Measurements from ENCODE around the gene ANKRD13C.
"Not testable (repeated sequence)": the region's sequence is repeated elsewhere in the genome, so short reads cannot be mapped to it uniquely, and the experiment has no call there.

Gene ANKRD13C

DNA sequence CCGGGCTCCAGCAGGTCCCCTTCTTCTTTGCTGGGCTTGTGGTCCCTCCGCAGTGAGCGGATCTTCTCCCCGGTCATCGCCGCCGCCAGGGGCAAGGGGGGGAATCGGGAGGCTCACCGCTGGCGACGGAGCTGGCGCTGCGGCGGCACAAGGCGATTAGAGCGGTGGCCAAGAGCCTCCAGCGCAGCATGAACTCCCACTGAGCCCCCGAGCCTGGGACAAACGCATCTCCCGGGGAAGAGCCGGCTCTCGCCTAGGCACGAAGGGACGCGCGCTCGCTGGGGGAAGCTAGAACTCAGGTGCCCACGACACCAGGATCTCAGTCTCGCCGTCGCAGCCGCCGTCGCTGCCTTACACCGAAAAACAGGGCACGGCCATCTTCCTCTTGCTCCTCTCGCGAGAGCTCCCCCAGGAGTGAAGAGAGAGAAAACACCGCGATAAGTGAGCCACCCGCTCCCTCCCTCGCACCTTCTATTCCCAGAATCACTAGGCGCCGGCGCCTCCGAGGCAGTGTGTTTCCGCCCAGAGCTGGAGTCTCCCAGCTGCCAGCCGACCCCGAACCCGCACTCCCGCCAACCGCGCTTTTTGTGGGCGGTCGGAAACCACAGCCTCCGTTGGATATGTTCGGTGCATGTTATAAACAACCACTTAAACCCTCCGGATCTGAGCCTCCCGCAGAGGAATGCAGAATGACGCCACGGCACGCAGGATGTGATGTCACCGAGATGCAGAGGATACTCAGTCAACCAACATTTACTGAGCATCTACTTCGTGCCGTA is at the start of gene ANKRD13C:
ANKRD13C (minus strand) TSS at position 391 of the 779 bp plus-strand sequence; CDS start at position 77, 314 bp downstream.
- DNase-seq: peak; percentile 73 to 81 (median 78)

GRCh38 chr1:70403759-70404158 is 49.2 kb upstream of the ANKRD13C start:
- DNase-seq: no peak

GRCh38 chr1:70401974-70402373 is 47.5 kb upstream of the ANKRD13C start:
- DNase-seq: no peak

- DNase-seq: no peak
These were observed 45.8 kb upstream of the ANKRD13C start for GRCh38 chr1:70400335-70400734.

- no peak for DNase-seq
These were observed 42.5 kb upstream of the ANKRD13C start for GRCh38 chr1:70397013-70397412.

DNA sequence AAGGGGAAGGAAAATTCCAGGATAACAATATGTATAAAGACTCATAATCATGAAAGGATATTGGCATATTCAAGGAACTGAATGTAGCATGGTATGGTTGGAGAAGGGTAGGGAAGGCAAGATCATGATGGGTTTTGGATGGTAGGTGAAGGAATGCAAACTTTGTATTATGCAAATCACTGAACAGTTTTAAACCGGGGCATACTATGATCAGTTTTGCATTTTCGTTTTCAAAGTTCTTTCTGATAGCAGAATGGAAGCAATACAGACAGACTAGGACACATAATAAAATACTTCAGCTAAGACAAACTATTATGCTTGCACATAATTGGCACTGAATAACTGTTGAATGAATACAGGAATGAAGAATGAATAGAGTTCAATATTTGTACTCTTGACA is 42.1 kb upstream of the ANKRD13C start:
- DNase-seq: no peak

DNA sequence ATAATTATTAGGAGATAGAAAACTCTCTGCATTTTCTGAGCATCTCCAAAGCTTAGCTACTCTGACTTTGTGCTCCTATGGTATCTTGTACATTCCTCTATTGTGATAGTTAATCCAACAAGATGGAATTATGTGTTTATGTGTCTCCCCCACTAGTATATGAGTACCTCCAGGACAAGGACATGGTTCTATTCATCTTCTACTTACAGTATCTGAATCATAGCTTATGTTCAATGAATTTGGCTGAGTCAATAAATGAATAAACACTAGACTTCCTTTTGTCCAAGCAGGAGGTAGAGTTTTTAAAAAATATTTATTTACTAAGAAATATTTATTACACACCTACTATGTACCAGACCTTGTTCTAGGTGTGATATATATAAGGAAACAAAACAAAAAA is 38.1 kb upstream of the ANKRD13C start:
- DNase-seq: no peak

DNA sequence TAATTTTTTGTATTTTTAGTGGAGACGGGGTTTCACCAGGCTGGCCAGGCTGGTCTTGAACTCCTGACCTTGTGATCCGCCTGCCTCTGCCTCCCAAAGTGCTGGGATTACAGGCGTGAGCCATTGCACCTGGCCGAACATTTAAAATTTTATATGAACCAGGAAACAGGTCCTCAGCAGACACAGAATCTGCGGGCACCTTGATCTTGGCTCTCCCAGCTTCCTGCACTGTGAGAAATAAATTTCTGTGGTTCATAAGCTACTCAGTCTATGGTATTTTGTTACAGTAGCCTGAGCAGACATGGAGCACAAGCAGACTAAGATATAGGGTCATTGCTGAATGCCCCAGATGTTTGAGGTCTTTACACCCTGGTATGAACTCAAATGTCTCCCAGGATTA is 33.0 kb upstream of the ANKRD13C start:
- no peak for DNase-seq

DNA sequence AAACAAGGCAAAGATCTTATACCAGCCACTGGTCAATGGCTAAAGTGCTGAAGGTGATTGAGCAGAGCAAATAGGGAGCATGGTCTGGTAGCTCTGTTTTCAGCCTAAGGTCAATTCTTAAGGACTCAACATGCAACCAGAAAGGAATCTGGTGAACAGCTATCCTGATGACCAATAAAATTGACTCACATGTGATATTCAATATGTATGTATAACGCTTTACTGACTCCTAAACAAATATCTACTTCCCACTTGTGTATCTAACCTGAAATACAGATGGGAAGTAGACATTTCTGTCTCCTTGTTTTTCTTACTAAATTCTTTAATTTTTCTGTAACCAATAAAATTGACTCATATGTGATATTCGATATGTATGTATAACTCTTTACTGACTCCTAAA is 31.6 kb upstream of the ANKRD13C start:
- DNase-seq: no peak

DNA sequence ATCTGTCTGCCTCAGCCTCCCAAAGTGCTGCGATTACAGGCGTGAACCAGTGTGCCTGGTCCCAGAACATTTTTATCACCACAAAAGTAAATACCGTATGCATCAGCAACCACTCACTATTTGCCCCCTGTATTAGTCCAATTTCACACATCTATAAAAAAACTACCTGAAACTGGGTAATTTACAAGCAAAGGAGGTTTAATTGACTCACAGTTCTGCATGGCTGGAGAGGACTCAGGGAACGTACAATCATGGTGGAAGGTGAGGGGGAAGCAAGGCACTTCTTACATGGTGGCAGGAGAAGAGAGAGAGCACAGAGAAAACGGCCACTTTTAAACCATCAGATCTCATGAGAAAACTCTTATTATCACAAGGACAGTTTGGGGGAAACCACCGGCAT is 31.0 kb upstream of the ANKRD13C start:
- no peak for DNase-seq

GRCh38 chr1:70384542-70384941 is 30.0 kb upstream of the ANKRD13C start:
- DNase-seq: no peak

GRCh38 chr1:70383483-70383882 is 29.0 kb upstream of the ANKRD13C start:
- no peak for DNase-seq

DNA sequence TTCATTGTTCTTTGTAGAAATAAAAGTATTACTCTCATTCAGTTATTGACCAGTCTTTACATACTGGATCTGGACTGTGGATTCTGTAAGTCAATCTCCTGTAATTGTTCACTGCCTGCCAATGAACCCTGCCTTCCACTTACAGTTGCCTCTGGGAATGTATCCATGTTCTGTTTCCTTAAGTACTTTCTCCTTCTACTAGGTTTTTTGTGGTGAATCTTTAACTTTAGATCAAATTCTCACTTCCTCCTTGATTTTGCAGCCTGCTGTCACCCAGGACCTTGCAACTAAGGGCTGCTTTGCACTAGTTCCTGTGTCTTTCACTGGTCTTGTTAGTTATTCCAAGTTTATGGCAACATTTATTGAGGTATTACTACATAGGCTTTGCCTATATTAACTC is 28.2 kb upstream of the ANKRD13C start:
- no peak for DNase-seq

- DNase-seq: no peak
These were observed 21.7 kb upstream of the ANKRD13C start for GRCh38 chr1:70376196-70376595.

- DNase-seq: not testable (repeated sequence)
These were observed 19.1 kb upstream of the ANKRD13C start for GRCh38 chr1:70373580-70373979.

DNA sequence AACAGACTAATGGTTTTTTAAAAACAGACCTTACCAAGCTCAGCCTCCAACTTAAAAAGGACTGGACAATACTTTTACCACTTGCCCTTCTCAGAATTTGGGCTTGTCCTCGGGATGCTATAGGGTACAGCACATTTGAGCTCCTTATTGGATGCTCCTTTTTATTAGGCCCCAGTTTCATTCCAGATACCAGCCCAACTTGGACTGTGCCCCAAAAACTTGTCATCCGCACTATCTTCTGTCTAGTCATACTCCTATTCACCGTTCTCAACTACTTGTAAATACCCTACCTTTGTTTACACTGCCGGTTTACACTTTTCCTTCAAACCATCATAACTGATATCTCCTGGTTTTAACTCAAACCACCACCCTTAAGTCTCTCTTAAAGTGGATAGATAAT is 17.9 kb upstream of the ANKRD13C start:
- DNase-seq: no peak

DNA sequence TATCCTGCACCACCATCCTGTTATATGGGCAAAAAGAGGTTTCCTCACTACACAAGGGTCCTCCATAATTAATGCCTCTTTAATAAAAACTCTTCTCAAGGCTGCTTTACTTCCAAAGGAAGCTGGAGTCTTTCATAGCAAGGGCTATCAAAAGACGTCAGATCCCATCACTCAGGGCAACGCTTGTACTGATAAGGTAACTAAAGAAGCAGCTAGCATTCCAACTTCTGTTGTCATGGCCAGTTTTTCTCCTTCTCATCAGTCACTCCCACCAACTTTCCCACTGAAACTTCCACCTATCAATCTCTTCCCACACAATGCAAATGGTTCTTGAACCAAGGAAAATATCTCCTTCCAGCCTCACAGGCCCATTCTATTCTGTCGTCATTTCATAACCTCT is 17.1 kb upstream of the ANKRD13C start:
- not testable (repeated sequence) for DNase-seq

- DNase-seq: not testable (repeated sequence)
These were observed 12.9 kb upstream of the ANKRD13C start for GRCh38 chr1:70367397-70367796.

DNA sequence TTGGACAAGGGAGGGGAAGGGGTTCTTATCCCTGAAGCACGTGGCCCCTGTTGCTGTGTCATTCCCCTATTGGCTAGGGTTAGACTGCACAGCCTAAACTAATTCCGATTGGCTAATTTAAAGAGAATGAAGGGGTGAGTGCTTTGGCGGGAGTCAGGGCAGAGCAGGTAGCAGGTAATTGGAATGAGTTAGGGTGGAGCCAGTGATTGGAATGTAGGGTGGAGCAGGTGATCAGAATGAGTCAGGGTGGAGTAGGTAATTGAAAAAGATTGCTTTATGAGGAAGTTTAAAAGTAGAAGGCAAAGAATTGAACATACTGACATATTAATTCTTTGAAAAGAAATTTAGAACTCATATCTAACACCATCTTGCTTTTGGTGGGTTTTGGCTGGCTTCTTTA is 12.5 kb upstream of the ANKRD13C start:
- not testable (repeated sequence) for DNase-seq

GRCh38 chr1:70366425-70366952 is 12.0 kb upstream of the ANKRD13C start:
- DNase-seq: not testable (repeated sequence)

GRCh38 chr1:70364439-70364838 is 9.9 kb upstream of the ANKRD13C start:
- DNase-seq: no peak

GRCh38 chr1:70361727-70362398 is 7.3 kb upstream of the ANKRD13C start:
- no peak for DNase-seq

- DNase-seq: no peak
These were observed 5.8 kb upstream of the ANKRD13C start for GRCh38 chr1:70360321-70360720.

- no peak for DNase-seq
These were observed 4.5 kb upstream of the ANKRD13C start for GRCh38 chr1:70358921-70359564.
